ENCODE data around the gene ARFGAP2. TPM values are rescaled to one million over a fixed set of nuclear protein-coding genes. Genes with fewer than 3 reads are reported as not detected.

The ARFGAP2 gene
- total RNA-seq, 6 experiments from 2014 or later = 58.2 to 64.0 (median 61.1) TPM

GRCh38 chr11:47163193-47163592 lies 13.5 kb downstream of the ARFGAP2 start:
- no peaks in the 10 kb centered on the region for H3K9me3 Mint-ChIP-seq
- no peak for TF ChIP-seq CTCF (IDR thresholded peaks at IDR 0.05)
- H3K36me3 Mint-ChIP-seq (ENCODE audit: low read depth) = peaks cover 6% of the 10 kb centered on the region
- H3K4me1 Mint-ChIP-seq (ENCODE audit: low read depth) = peaks cover 11% of the 10 kb centered on the region; the same call in 1 of the 2 replicates
- H3K27ac Mint-ChIP-seq = no peak overlapping the region
- H3K4me3 Mint-ChIP-seq = no peak overlapping the region
- no peak for DNase-seq
- peaks cover 8% of the 10 kb centered on the region for H3K27me3 Mint-ChIP-seq (ENCODE audit: insufficient read depth)

DNA sequence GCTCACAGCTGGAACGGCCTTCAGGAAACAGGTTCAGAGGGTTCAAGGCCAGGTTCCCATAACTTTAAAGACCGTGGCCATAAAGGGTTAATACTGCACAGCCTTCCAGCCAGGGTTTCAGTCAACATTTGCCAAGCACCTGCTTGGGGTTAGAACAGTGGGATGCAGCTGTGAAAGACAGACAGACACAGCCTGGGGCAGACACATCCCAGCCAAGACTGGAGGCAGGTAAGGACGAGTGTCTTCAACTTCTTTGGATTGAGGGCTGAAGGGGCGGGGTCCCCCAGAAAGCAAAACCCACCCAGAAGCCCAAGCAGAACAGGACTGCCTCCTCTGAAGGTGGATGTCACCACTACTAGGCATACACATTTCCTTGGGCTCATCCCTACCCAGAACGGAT lies 14.3 kb downstream of the ARFGAP2 start:
- H3K9me3 Mint-ChIP-seq = no peaks in the 10 kb centered on the region
- no peak overlapping the region for H3K27ac Mint-ChIP-seq
- peaks cover 11% of the 10 kb centered on the region; the same call in 1 of the 2 replicates for H3K4me1 Mint-ChIP-seq (ENCODE audit: low read depth)
- H3K27me3 Mint-ChIP-seq (ENCODE audit: insufficient read depth) = peaks cover 8% of the 10 kb centered on the region
- TF ChIP-seq CTCF (IDR thresholded peaks at IDR 0.05) = no peak
- peaks cover 6% of the 10 kb centered on the region for H3K36me3 Mint-ChIP-seq (ENCODE audit: low read depth)
- DNase-seq = no peak
- H3K4me3 Mint-ChIP-seq = no peak overlapping the region

DNA sequence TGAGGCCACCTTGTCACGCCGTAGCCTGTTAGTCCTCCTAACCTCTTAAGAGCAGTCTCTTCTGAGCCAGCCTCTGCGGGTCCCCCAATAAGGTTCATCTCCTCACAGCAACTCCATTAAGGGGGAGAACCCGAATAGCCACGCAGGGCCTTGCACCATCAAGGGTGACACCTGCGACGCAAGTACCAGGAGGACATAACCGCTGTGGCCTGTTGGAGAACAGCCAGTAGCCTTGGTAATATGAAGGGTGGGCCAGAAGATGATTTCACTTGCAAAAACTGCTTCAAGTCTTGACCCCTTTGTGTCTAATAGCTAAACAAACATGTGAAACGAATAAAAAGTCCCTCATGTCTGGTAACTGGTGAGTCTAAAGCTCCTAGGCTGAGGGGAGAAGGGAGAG lies 14.8 kb downstream of the ARFGAP2 start:
- Mint-ChIP-seq H3K9me3 (no peaks in the 10 kb centered on the region), H3K27ac (0 out of 2 replicates have a peak overlapping the region, but pooled peaks have one; percentile 33), H3K27me3 (ENCODE audit: insufficient read depth) (peaks cover 8% of the 10 kb centered on the region), H3K4me1 (ENCODE audit: low read depth) (peaks cover 11% of the 10 kb centered on the region; the same call in 1 of the 2 replicates), H3K4me3 (no peak overlapping the region), H3K36me3 (ENCODE audit: low read depth) (peaks cover 6% of the 10 kb centered on the region)
- no peak for DNase-seq
- no peak for TF ChIP-seq CTCF (IDR thresholded peaks at IDR 0.05)

DNA sequence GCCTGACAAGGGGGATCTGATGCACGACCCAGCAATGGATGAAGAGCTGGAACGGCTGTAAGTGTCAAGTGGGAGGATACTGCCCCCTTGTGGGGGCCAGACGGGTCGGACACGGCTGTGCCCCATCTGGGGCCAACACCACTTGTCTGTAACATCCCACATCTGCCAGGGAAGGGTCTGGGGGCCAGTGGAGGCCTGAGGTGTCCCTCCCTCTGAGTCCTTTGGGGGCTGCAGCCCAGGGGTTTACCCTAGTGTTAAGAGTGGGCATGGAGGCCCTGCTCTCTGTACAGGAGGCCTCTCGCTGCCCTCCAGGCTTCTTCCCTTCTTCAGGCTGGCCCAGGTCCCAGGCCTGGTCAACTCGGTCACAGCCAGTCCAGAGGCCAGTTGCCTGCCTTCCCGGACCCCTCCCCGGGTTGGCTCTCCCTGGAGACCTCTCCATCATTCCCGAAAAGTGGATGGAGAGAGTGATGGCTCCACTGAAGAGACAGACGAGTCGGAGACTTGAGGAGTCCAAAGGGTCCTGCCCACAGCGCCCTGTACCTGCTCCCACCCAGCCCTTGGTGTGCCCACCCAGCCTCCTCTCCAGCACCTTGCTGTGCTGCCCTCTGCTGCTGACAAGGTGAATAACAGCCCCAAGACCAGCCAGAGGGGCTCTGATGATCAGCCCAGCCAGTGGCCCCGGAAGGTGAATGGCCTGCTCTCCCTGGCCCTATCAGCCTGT lies 15.4 kb downstream of the ARFGAP2 start:
- H3K27ac Mint-ChIP-seq = 0 out of 2 replicates have a peak overlapping the region, but pooled peaks have one; percentile 33
- peak; percentile 83 for TF ChIP-seq CTCF (IDR thresholded peaks at IDR 0.05)
- H3K27me3 Mint-ChIP-seq (ENCODE audit: insufficient read depth) = peaks cover 6% of the 10 kb centered on the region
- DNase-seq = peak; percentile 41
- no peaks in the 10 kb centered on the region for H3K9me3 Mint-ChIP-seq
- H3K4me3 Mint-ChIP-seq = no peak overlapping the region
- peaks cover 6% of the 10 kb centered on the region for H3K36me3 Mint-ChIP-seq (ENCODE audit: low read depth)
- H3K4me1 Mint-ChIP-seq (ENCODE audit: low read depth) = peaks cover 11% of the 10 kb centered on the region; the same call in 1 of the 2 replicates

- H3K4me3 Mint-ChIP-seq = no peak overlapping the region
Observed at GRCh38 chr11:47160753-47161133, 15.9 kb downstream of the ARFGAP2 start.

More at GRCh38 chr11:47160753-47161133, 15.9 kb downstream of the ARFGAP2 start:
- Mint-ChIP-seq H3K9me3 (no peaks in the 10 kb centered on the region), H3K27ac (no peak overlapping the region), H3K36me3 (ENCODE audit: low read depth) (peaks cover 6% of the 10 kb centered on the region; the same call in 1 of the 2 replicates), H3K27me3 (ENCODE audit: insufficient read depth) (peaks cover 6% of the 10 kb centered on the region), H3K4me1 (ENCODE audit: low read depth) (peaks cover 11% of the 10 kb centered on the region; the same call in 1 of the 2 replicates)
- DNase-seq = no peak
- TF ChIP-seq CTCF (IDR thresholded peaks at IDR 0.05) = no peak

All from HFFc6 (cell line).